NCI-H2196 (cell line): ENCODE data around the gene CHRDL1.
"Not testable (repeated sequence)": the region's sequence is repeated elsewhere in the genome, so short reads cannot be mapped to it uniquely, and the experiment has no call there.

Experiments used
- DNase-seq: peaks from one replicate; lab custom pipeline; 2025; ENCODE audit not compliant: unreplicated experiment; lab: John Stamatoyannopoulos, UW

CHRDL1 gene

GRCh38 chrX:110795645-110796406, at the start of gene CHRDL1:
Gene CHRDL1 (minus strand): TSS chrX:110795817. CDS start chrX:110792181, 3,636 bp downstream.
- DNase-seq: no peak

DNA sequence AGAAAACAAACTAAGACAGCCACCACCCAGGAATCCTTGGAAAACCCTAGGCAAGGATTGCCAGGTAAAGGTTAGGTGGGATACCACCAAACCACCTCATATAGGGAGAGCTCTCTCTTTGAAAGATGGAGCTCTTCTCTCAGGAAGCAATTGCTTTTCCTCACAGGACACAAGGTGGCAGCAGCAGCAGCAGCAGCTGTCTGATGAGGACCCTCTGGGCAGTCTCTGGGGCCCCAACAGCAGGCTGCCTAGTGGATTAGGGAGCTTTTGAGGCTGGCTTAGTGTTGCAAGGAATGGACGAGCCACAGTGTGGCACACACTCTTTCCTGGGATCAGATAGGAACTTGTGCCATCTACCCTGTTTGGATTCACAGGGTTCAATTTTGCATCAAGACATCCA, 41.4 kb upstream of the CHRDL1 start:
- no peak for DNase-seq

DNA sequence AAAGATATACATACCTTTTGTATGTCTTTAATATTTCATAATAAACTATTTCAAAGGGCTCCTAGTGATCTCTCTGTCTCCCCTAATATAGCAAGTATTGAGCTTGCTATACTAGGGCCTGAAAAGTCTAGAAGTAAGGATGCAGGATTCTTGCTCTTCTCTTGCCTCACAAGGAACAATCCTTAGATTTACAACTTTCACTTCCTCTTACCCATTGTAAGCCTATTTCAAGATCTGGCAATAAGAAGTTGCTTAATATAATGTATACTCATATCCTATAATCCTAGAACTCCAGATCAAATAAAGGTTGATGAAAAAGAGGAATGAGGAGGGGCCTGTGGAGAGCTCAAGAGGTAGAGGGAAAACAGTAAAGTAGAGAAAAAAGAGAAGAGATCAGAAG, 40.8 kb upstream of the CHRDL1 start:
- no peak for DNase-seq

DNA sequence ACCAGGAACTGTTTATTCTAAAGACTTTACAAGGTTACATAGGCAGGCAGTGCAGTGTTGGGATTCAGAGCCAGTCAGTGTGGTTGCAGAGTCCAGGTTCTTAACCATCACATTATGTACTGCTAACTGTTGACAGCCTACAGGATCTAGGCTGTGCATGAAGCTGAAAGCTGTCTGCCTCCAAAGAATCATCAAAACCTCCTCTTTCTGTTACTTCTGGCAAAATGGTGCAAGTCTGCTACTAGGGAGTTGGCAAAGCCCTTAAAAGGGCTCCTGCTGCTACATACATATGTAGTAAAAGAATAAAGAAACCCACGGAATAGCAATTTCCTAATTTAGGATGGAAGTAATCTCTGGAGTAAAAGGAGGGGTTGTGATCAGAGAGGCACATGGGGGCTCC, 40.4 kb upstream of the CHRDL1 start:
- DNase-seq: no peak

DNA sequence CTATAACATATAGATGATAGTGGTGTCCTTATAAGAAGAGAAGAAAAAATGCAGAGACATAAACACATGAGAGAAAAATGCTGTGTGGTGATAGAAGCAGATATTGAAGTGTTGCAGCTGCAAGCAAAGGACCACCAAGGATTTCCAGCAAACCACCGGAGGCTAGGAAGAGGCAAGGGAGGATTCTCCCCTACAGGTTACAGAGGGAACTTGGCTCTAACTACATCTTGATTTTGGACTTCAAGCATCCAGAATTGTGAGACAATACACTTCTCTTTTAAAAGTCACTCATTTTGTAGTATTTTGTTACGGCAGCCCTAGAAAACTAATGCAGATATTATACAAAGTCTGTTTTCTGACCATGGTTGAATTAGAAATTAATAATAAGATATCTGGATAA, 30.4 kb upstream of the CHRDL1 start:
- DNase-seq: no peak

GRCh38 chrX:110816543-110816942, 20.9 kb upstream of the CHRDL1 start:
- not testable (repeated sequence) for DNase-seq

DNA sequence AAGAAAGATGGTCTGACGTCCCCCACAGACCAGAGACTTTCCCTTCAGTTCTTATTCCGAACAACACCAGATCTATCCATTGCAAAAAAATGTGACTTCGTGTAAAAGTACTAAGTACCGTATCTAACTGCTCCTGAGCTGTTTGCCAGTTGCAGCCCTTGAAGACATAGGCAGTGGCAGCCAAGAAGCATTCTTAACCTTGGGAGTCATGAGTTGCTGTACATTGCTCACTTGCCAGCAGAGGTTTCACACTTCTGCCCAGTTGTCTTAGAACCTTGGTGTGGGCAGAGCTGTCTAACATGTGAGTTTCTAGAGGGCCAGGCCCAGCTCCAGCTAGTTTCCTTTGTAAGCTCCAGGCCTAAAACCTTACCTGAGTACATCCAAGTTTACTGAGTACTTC, 10.5 kb upstream of the CHRDL1 start:
- DNase-seq: no peak

- no peak for DNase-seq
Observed at GRCh38 chrX:110805303-110805702, 9.7 kb upstream of the CHRDL1 start.

DNA sequence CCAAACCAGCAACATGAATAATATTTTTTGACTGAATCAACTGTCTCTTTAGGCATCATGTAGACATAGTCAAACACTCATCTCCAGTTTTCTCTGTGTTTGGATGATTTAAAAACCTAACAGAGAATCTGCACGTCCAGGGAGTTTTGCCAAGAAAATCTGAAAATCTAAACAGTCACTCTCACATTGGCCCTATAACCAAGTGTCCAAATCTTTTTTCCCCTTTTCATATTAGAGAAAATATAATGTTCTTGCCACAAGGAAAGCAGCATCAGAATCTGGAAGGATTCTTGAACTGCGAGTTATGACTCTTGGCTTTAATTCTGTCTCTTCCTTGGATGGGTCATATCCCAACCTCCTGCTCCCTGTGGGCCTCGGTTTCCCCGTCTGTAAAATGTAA, 8.8 kb upstream of the CHRDL1 start:
- no peak for DNase-seq

DNA sequence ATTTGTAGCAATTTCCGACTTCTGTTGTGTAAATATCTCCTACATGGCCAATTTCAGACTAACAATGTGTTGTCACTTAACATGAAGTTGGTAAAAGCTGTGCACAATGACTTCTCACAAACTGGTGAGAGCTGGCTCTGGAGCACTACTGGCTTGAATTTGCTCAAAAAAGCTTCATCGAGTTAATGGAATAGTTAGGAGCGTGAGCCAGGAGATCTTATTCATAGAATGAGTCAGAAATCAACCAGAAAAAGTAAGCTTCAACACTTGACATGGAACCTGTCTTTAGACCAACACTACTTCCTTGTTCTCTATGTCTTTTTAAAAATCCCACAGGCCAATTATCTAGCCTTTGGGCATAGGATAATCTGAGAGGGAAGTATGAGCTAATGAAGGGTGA, 7.9 kb upstream of the CHRDL1 start:
- DNase-seq: no peak

GRCh38 chrX:110796407-110796697, 735 bp upstream of the CHRDL1 start:
- DNase-seq: no peak

DNA sequence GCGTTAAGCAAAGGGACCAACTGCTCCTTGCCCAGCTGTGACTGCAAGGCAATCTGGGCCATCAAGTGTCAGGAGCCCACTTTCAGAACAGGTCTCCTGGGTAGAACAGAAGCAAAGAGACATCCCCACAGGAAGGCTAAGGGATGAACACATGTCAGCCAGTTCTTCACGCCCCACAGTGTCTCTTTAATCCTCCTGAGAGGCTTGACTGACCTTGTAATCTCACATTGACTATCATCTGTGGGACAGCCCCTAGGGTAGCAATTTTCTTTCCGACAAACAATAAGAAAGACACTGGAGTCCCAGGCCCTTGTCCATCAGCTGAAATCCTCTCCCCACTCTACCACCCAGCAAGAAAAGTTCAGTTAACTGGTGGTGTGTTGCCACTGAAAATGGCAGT, 1.0 kb downstream of the CHRDL1 start:
- DNase-seq: no peak

- no peak for DNase-seq
Observed at GRCh38 chrX:110791071-110791470, 4.5 kb downstream of the CHRDL1 start.

DNA sequence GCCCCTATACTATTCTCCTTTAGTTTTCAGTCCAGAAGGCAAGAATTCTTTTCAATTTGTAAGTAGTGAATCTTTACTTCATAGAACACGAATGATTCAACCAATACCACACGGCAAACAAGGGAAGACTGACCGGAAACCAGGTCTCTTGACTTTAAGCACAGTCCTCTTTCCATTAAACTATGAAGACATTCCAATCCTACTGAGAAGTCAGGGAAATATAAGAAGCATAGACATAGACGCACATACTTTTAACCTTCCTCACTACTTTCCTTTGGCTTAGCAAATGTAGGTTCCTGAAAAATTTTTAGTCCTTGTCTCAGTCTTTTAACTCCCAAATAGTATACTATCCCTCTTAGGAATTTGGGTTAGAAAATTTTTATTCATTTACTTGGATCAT, 9.1 kb downstream of the CHRDL1 start:
- DNase-seq: no peak

DNA sequence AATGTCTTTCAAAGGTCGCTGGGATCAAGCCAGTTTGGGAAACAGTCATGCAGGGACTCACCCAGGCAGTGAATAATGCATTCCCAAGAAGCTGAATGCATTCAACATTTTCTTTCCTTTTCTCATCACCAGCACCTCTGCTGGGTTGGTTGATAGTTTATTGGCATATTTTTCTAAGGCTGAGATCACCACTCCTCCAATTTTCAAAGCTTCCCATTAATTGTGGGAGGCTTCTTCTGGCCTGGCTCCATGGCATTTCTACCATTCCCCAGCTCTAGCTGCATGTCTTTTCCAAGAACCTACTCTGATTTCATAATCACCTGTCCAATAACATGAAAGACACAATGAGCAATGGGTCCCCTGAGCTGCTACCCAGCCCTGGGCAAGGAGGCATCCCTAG, 35.8 kb downstream of the CHRDL1 start:
- no peak for DNase-seq

GRCh38 chrX:110758781-110759422, 36.7 kb downstream of the CHRDL1 start:
- no peak for DNase-seq

DNA sequence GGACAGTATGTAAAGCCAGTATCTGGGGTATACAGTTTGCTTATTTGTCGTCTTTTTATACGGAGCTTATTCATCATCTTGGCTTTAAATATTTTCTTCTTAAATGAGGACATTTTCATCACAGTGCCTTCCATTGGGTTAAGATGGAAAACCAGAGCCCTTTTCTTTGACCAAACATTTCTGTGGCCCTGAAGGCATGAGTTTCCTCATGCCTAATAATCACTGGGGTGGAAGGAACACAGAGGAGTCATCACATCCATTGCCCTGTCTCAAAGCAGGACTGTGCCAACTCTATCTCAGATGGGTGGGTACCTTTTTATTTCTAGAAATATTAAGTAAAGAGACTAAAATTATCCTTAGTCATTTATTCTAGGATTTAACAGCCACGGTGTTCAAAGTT, 40.0 kb downstream of the CHRDL1 start:
- DNase-seq: no peak

- DNase-seq: no peak
Observed at GRCh38 chrX:110755061-110755460, 40.6 kb downstream of the CHRDL1 start.

GRCh38 chrX:110750526-110751189, 45.0 kb downstream of the CHRDL1 start:
- DNase-seq: no peak

DNA sequence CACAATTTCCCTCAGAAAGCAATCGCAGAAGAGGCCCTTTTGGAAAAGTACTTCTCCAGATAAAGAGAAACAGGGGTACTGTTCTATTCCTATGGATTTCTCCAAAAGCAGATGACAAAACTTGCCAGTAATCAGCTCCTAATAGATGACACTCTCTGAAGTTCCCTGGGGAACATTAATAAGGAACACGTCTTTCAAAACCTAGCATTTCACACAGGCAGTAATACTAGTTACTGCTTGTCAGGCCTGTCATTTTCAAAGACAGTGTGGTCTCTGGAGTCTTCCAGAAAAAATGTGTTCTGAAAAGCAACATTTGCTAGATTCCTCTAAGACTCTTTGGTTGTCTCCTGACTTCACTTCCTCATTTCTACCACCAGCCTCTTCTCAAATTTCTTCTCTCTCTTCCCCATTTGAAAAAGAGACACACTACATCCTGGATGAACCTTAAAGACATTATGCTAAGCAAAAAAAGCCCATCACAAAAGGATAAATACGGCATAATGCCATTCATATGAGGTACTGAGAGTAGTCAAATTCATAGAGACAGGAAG, 47.3 kb downstream of the CHRDL1 start:
- DNase-seq: no peak

GRCh38 chrX:110746014-110746413, 49.6 kb downstream of the CHRDL1 start:
- no peak for DNase-seq

- DNase-seq: no peak
Observed at GRCh38 chrX:110745288-110745687, 50.3 kb downstream of the CHRDL1 start.
